Panc1 (cell line): ENCODE data around the gene ARFGEF3. TPM values are rescaled to one million over a fixed set of nuclear protein-coding genes. Genes with fewer than 3 reads are reported as not detected.

Experiments used
- ATAC-seq: fragments of 200-7000 bp; cut with Tn5 transposase; 2 replicates; pipeline ENCODE4 v1.9.1; 2020; ENCODE audit warnings: mild to moderate bottlenecking, moderate library complexity
- BruUV-seq: library from RNA; stranded (reverse); fragments of 400-500 nt; replicated peaks from 2 replicates; lab custom pipeline; 2021; lab: Mats Ljungman, UMichigan
- CTCF ChIA-PET: fragments of 300-600 bp; sonication (Branson Sonifier 250); formaldehyde crosslinking; loops from one replicate; lab custom pipeline; 2022; ENCODE audit warnings: antibody characterized with exemption; lab: Charles Lee
- POLR2A ChIA-PET: fragments of 300-600 bp; sonication (Branson Sonifier 250); formaldehyde crosslinking; loops from one replicate; lab custom pipeline; 2022; ENCODE audit warnings: antibody characterized with exemption; lab: Charles Lee
- DNase-seq: peaks from one replicate; pipeline ENCODE4 v3.0.0-alpha.2; 2010; ENCODE audit warnings: low read depth, low spot score
- H3K27ac ChIP-seq: 2 replicates; pipeline ENCODE4 v1.5.1; 2011; ENCODE audit warnings: mild to moderate bottlenecking, low read length, inconsistent platforms
- H3K27me3 ChIP-seq: fragments of 200-500 bp; sonication (Bioruptor generic); 2 replicates; pipeline ENCODE4 v1.6.0; 2014; ENCODE audit warnings: low read length, inconsistent platforms; ENCODE audit not compliant: control insufficient read depth, insufficient read depth
- H3K36me3 ChIP-seq: fragments of 200-500 bp; sonication (Bioruptor generic); 2 replicates; pipeline ENCODE4 v1.5.1; 2014; ENCODE audit warnings: inconsistent platforms, mild to moderate bottlenecking, low read length, moderate library complexity; ENCODE audit not compliant: control insufficient read depth, insufficient read depth
- H3K4me1 ChIP-seq: 2 replicates; pipeline ENCODE4 v1.5.1; 2011; ENCODE audit warnings: inconsistent platforms, mild to moderate bottlenecking, low read length, moderate library complexity; ENCODE audit not compliant: control insufficient read depth, insufficient read depth
- H3K4me3 ChIP-seq, 2 experiments: 2 replicates each; pipeline ENCODE4 v1.5.1; 2011 to 2012; ENCODE audit warnings: low read depth in 2 of 2, low read length in 2 of 2, mild to moderate bottlenecking in 2 of 2, inconsistent platforms in 1 of 2, moderate library complexity in 1 of 2
- H3K9me3 ChIP-seq: fragments of 200-500 bp; sonication (Bioruptor generic); 2 replicates; pipeline ENCODE4 v1.5.1; 2014; ENCODE audit warnings: low read depth, mild to moderate bottlenecking, inconsistent platforms, low read length, moderate library complexity; ENCODE audit not compliant: control insufficient read depth, insufficient read depth
- CTCF ChIP-seq: fragments of 450-650 bp; IDR thresholded peaks from 2 replicates; pipeline ENCODE4 v1.5.1; 2017; ENCODE audit warnings: mild to moderate bottlenecking
- POLR2AphosphoS5 ChIP-seq: IDR thresholded peaks from 2 replicates; pipeline ENCODE4 v1.6.1; 2012; ENCODE audit warnings: mild to moderate bottlenecking, low read depth, low read length, moderate library complexity
- REST ChIP-seq, 2 experiments: IDR thresholded peaks; 2 replicates each; pipeline ENCODE4 v1.6.1; 2011 to 2012; ENCODE audit warnings: low read depth in 2 of 2, control low read depth in 1 of 2, low read length in 1 of 2, mild to moderate bottlenecking in 1 of 2, moderate library complexity in 1 of 2; ENCODE audit not compliant: insufficient read depth in 1 of 2
- SIN3A ChIP-seq: IDR thresholded peaks from 2 replicates; pipeline ENCODE4 v1.6.1; 2012; ENCODE audit warnings: low read depth, mild to moderate bottlenecking, low read length, moderate library complexity, borderline replicate concordance; ENCODE audit not compliant: insufficient read depth
- TCF7L2 ChIP-seq: IDR thresholded peaks from 2 replicates; pipeline ENCODE4 v1.6.1; 2011; ENCODE audit warnings: mild to moderate bottlenecking, low read depth, low read length, inconsistent platforms
- in situ Hi-C: cut with HindIII; loops from 2 replicates; pipeline ENCODE4 v1.10.0; 2016; ENCODE audit warnings: low sequenced_read_pairs, low pct_unique_long_range_greater_than_20kb
- intact Hi-C: fragments of 100-400 bp; cut with micrococcal nuclease; formaldehyde crosslinking; loops from one replicate; pipeline ENCODE4 v1.10.0; 2022; ENCODE audit not compliant: unreplicated experiment
- total RNA-seq: library from RNA; stranded (reverse); gene quantifications from one replicate; pipeline ENCODE4 v1.2.1, GENCODE V29; 2021; ENCODE audit not compliant: unreplicated experiment

The ARFGEF3 gene
- total RNA-seq, 1 experiment from 2014 or later, result 1.5 TPM

- DNase-seq, result no peak
- Histone ChIP-seq H3K4me1 (no peaks in the 10 kb centered on the region), H3K36me3 (no peaks in the 10 kb centered on the region), H3K27ac (no peak overlapping the region), H3K9me3 (no peaks in the 10 kb centered on the region), H3K4me3 (no peak overlapping the region), H3K27me3 (peaks cover 6% of the 10 kb centered on the region; the same call in 1 of the 2 replicates)
- no peak for ATAC-seq
- no TSS peak for BruUV-seq
- ChIA-PET CTCF (no interaction called here), POLR2A (interaction anchor here (0.6 kb wide), 1 partner anchor 28 kb away, joined by 3 read pairs; no protein-coding TSS in a partner anchor)
- in situ Hi-C loops, result no loop called here
- TF ChIP-seq TCF7L2 (no peak), REST (IDR thresholded peaks at IDR 0.05; ENCODE audit: insufficient read depth in 1 of 2, low read depth in 2 of 2, low read length in 1 of 2) (no peak), CTCF (no peak), SIN3A (no peak)
- intact Hi-C loops, result no loop called here
Measured at GRCh38 chr6:138187156-138187555, 25.4 kb downstream of the ARFGEF3 start.

GRCh38 chr6:138188278-138188941 lies 26.7 kb downstream of the ARFGEF3 start:
- no peaks in the 10 kb centered on the region for H3K9me3 ChIP-seq
- DNase-seq (no peak), ATAC-seq (no peak)
- H3K27me3 ChIP-seq, result peaks cover 7% of the 10 kb centered on the region; the same call in 1 of the 2 replicates
- ChIA-PET POLR2A (no interaction called here), CTCF (no interaction called here)
- H3K4me1 ChIP-seq, result no peaks in the 10 kb centered on the region
- no peaks in the 10 kb centered on the region for H3K36me3 ChIP-seq
- in situ Hi-C loops (no loop called here), intact Hi-C loops (no loop called here)
- H3K4me3 ChIP-seq, result no peak overlapping the region
- TF ChIP-seq SIN3A, result no peak
- no peak for TF ChIP-seq REST (IDR thresholded peaks at IDR 0.05; ENCODE audit: insufficient read depth in 1 of 2, low read depth in 2 of 2, low read length in 1 of 2)
- no peak for TF ChIP-seq TCF7L2
- no peak for TF ChIP-seq POLR2AphosphoS5
- no peak overlapping the region for H3K27ac ChIP-seq
- no TSS peak for BruUV-seq
